Motor neuron (in vitro differentiated cells): ENCODE measurements around the gene VWA5B2. TPM values are rescaled to one million over a fixed set of nuclear protein-coding genes. Genes with fewer than 3 reads are reported as not detected.
A peak's percentile ranks its signal among the peaks of the same experiment; 100 is the strongest.

Source experiments
- ATAC-seq, 8 experiments: fragments of 200-7000 bp; cut with Tn5 transposase; replicated peaks in 6 of 8; 2 replicates each; pipeline ENCODE4 v1.8.0; 2021; ENCODE audit warnings: mild to moderate bottlenecking in 8 of 8, moderate library complexity in 8 of 8
- H3K27ac ChIP-seq, 2 donors: fragments of 250-450 bp; sonication (Bioruptor Pico); 2 replicates each; pipeline ENCODE4 v1.9.0; 2021; ENCODE audit warnings: antibody characterized with exemption in 2 of 2, mild to moderate bottlenecking in 2 of 2, moderate library complexity in 1 of 2
- H3K4me1 ChIP-seq, 2 donors: fragments of 250-450 bp; sonication (Bioruptor Pico); replicated peaks in 1 of 2; 2 replicates each; pipeline ENCODE4 v1.6.1; 2021; ENCODE audit warnings: antibody characterized with exemption in 2 of 2, mild to moderate bottlenecking in 2 of 2, moderate library complexity in 1 of 2
- H3K4me3 ChIP-seq, 5 donors: fragments of 250-450 bp; sonication (Bioruptor Pico); 2 replicates each; pipeline ENCODE4 v1.9.0; 2021; ENCODE audit warnings: antibody characterized with exemption in 5 of 5, mild to moderate bottlenecking in 5 of 5, moderate library complexity in 4 of 5
- WGBS, 10 experiments: fragments of 450-650 bp; shearing (Covaris generic); methylation state at CpG; one replicate each; pipeline ENCODE4 v1.0.0; 2022; 5-methylcytosine and 5-hydroxymethylcytosine counted together
- in situ Hi-C, 9 experiments: fragments of 400-800 bp; cut with MboI; loops; one replicate each; pipeline ENCODE4 v1.15.0; 2021; ENCODE audit warnings: low sequenced_read_pairs in 9 of 9, low pct_unique_long_range_greater_than_20kb in 2 of 9; ENCODE audit not compliant: unreplicated experiment in 9 of 9
- total RNA-seq, 8 experiments: library from RNA; unstranded; fragments of 300-600 nt; gene quantifications; 2 replicates each; pipeline versions ENCODE4 v1.2.3 to v1.2.4, GENCODE V29; 2022

Gene VWA5B2
- total RNA-seq, 8 experiments from 2014 or later: 0.36 to 3.3 (median 1.7) TPM

DNA sequence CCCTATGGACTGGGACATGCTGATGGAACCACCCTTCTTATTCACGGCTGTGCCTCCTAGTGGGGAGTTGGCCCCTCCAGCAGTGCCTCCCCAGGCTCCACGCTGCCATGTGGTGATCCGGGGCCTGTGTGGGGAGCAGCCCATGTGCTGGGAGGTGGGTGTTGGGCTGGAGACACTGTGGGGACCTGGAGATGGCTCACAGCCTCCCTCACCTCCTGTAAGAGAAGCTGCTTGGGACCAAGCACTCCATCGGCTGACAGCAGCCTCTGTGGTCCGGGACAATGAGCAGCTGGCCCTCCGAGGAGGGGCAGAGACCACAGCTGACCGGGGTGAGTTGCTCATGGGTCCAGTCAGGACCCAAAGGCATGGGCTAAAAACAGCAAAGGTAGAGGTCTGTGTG is 10.3 kb downstream of the VWA5B2 start:
- no peak overlapping the region for H3K4me3 ChIP-seq
- ATAC-seq: no peak
- H3K27ac ChIP-seq: no peak overlapping the region
- 0 to 82% (median 33%) methylated on average over 1 to 3 of the region's 7 CpGs; no CpG with 5 or more reads in 5 of the 10 experiments for WGBS, 10 experiments
- H3K4me1 ChIP-seq: no peaks in the 10 kb centered on the region
- in situ Hi-C loops: no loop called here

DNA sequence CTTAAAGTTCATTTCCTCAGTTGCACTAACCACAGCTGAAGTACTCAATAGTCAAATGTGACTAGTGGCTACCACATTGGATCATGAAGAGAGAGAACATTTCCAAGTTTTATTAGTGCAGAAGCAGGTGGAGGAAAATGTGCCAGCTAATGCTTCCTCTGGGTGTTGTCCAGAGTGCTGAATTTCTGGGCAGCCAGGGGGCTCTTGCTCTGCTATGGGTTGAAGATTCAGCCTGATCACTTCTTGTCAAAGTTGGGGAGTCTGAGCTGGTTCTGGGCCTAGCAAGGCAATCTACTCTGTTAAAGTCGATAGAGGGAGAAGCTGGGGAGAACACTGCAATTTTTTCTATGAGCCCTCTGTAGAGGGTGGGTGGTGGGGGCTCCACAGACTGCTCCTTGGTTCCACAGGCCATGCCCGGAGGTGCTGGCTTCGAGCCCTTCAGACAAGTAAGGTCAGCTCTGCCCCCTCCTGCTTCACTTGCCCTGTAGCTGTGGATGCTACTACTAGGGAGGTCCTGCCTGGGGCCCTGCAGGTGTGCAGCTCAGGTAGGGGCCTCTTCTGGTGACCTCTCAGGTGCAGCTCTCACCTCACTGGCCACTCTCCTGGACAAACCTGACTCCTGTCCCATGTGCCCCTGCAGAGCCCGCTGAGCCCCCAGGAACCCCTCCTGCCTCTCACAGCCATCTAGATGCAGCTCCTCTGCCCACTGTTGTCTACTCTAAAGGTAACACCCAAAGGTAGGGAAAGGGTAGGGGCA is 11.2 kb downstream of the VWA5B2 start:
- WGBS, 10 experiments: 40 to 80% (median 69%) methylated on average over 1 to 3 of the region's 4 CpGs; no CpG with 5 or more reads in 6 of the 10 experiments
- Histone ChIP-seq H3K4me1 (no peaks in the 10 kb centered on the region), H3K4me3 (no peak overlapping the region), H3K27ac (no peak overlapping the region)
- ATAC-seq: peak in 3 of 8 experiments; percentile 25 to 66 (median 48)
- in situ Hi-C loops: no loop called here

DNA sequence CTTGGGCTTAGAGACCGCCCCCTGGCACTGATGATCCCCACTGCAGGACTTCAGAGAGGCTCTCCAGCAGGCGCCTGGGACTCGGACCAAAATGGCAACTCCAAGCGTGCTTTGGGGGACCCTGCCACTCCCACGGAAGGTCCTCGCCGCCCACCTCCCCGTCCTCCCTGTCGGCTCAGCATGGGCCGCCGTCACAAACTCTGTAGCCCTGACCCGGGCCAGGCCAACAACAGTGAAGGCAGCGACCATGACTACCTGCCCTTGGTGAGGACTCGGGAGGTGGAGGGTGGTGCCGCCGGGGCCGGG is 11.7 kb downstream of the VWA5B2 start:
- Histone ChIP-seq H3K27ac (no peak overlapping the region), H3K4me1 (no peaks in the 10 kb centered on the region), H3K4me3 (no peak overlapping the region)
- WGBS, 10 experiments: 55% methylated on average over 5 of the region's 17 CpGs; no CpG with 5 or more reads in 9 of the 10 experiments
- in situ Hi-C loops: no loop called here
- peak in 3 of 8 experiments; percentile 2 to 8 (median 4) for ATAC-seq

DNA sequence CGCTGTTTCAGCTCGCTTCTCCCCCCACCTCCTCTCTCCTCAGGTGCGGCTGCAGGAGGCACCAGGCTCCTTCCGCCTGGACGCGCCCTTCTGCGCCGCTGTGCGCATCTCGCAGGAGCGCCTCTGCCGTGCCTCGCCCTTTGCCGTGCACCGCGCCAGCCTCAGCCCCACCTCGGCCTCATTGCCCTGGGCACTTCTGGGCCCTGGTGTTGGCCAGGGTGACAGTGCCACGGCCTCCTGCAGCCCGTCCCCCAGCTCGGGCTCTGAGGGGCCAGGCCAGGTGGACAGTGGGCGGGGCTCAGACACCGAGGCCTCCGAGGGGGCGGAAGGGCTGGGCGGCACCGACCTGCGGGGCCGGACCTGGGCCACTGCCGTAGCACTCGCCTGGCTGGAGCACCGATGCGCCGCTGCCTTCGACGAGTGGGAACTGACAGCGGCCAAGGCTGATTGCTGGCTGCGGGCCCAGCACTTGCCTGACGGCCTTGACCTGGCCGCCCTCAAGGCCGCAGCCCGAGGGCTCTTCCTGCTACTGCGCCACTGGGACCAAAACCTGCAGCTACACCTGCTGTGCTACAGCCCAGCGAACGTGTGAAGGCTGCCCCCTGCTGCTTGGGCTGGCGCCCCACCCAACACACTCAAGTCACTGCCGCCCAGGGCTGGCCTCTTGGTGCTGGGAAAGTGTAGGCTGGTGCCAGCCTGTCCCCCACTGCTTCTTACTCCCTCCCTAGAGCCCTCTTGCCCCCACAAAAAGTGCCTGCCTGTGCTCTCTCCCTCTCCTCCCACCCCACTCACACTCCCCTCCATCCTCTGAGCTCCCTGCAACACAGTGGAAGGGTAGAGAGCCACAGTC is 12.3 kb downstream of the VWA5B2 start:
- in situ Hi-C loops: no loop called here
- no peak overlapping the region for H3K4me3 ChIP-seq
- WGBS, 10 experiments: 36% methylated on average over 3 of the region's 46 CpGs; no CpG with 5 or more reads in 9 of the 10 experiments
- ATAC-seq: peak; percentile 65 to 80 (median 74)
- no peak overlapping the region for H3K27ac ChIP-seq
- no peaks in the 10 kb centered on the region for H3K4me1 ChIP-seq

DNA sequence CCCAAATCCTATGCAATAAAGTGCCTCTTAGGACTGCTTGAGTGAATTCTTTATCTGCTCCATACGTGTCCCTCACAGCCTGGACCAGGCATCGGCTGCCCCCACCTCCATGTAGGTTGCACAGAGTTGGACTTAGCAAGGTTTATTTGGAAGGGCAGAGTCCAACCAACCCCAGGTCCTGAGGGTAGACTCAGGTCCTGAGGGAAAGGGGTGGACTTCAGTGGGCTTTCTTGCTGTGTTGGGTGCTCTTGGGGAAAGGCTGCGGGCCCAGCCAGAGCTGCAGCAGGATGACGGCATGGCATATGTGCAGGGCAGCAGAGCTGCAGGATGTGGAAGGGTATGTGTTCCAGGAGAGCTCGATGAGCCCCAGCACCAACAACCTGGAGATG is 12.9 kb downstream of the VWA5B2 start:
- H3K4me1 ChIP-seq: no peaks in the 10 kb centered on the region
- in situ Hi-C loops: no loop called here
- no peak overlapping the region for H3K27ac ChIP-seq
- no peak overlapping the region for H3K4me3 ChIP-seq
- ATAC-seq: peak in 4 of 8 experiments; percentile 15 to 33 (median 24)
- WGBS, 10 experiments: 70 to 100% (median 92%) methylated on average over 1 to 5 of the region's 5 CpGs; no CpG with 5 or more reads in 5 of the 10 experiments

DNA sequence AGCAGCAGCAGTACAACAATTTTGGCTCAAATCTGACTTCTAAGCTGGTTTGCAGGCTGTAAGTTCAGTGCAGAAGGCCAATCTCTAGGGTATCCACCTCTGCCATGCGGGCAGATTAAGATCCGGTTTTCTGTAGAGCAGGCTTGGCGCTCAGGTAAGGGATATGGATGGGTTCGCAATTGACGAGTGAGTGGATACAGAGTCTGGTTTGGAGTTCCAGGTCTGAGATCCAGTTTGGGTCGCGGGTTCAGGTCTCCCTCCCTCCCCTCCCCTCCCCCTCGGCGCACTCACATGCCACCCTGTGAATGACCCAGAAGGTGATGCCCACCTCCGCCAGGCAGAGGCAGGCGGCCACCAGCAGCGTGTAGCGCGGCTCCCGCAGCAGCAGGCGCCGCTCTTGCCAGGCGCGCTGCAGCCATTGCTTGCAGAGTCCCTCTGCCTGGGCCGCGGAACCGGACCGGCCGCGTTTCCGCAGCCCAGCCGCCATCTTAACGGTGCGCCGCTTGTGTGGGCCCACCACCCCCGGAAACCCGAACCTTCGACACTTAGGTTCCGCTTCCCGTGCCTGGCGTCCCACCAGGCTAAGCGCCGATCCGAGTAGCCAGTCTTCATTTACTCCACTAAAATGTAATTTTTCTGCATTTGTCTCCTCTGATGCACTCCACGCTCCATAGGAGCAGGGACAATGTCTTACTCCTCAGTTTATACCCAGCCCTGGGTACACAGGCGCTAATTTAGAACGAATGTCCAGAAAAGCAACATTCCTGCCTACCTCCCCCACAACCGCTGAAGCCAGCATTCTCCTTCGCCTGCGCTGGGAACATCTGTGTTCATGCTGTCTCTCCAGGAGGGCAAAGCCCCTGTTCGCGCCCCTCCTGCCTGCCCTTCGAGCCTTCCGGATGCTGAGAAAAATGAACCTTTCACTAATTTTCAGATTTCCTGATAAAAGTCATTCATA is 19.3 kb downstream of the VWA5B2 start, which contains the start of gene ALG3:
ALG3 (minus strand) TSS at position 509 of the 958 bp plus-strand sequence; CDS start at position 487, 22 bp downstream.
- WGBS, 10 experiments: 0 to 3% (median 0%) methylated on average over 4 to 35 of the region's 49 CpGs; no CpG with 5 or more reads in 3 of the 10 experiments
- Histone ChIP-seq H3K4me3 (peak within 1 kb of the TSS; percentile 70 to 96 (median 80)), H3K4me1 (peaks cover 7 to 9% of the 10 kb centered on the region in 2 donors), H3K27ac (peak within 1 kb of the TSS; percentile 92 to 98)
- ATAC-seq: peak; percentile 33 to 61 (median 54)
- in situ Hi-C loops: no loop called here

DNA sequence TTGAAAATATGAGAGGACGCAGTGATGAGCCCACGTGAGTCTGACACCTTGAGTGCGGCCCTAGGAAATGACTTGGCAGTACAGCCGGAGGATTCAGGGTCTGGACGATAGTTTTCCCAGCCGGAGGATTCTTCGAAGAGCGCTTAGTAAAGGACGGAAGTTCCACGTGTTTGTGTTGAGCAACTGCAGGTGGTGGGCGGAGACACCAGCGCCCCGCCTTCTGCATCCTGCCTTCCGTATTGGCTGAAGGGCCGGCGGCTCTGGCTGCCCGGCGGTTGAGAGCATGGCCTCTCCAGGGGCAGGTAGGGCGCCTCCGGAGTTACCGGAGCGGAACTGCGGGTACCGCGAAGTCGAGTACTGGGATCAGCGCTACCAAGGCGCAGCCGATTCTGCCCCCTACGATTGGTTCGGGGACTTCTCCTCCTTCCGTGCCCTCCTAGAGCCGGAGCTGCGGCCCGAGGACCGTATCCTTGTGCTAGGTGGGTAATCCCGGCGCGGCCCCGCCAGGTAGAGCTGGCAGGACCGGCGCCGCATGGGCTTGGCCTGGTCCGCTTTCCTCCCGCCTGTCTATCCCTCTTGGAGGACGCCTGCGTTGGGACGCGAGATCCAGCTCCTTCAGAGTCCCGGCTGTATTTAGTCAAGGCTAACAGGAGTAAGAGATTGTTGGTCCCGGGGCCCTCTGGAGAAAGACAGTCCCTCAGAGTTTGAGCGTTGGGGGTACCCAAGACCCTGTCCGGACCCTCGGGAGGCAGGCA is 20.2 kb downstream of the VWA5B2 start, which contains the start of gene EEF1AKMT4:
EEF1AKMT4 (plus strand) TSS at position 261 of the 755 bp plus-strand sequence; CDS start at position 284, 23 bp downstream.
- Histone ChIP-seq H3K4me1 (peaks cover 7 to 9% of the 10 kb centered on the region in 2 donors), H3K27ac (peak within 1 kb of the TSS; percentile 92 to 98), H3K4me3 (peak within 1 kb of the TSS; percentile 70 to 96 (median 80))
- peak; percentile 89 to 95 (median 93) for ATAC-seq
- in situ Hi-C loops: loop anchor here in 4 of 9 experiments (25.0 kb wide), 2 partner anchors 337 to 362 kb away; partner anchors contain the start of gene PARL (in 3 of the 4)
- WGBS, 10 experiments: 0 to 7% (median 0%) methylated on average over 1 to 34 of the region's 54 CpGs; no CpG with 5 or more reads in 1 of the 10 experiments

DNA sequence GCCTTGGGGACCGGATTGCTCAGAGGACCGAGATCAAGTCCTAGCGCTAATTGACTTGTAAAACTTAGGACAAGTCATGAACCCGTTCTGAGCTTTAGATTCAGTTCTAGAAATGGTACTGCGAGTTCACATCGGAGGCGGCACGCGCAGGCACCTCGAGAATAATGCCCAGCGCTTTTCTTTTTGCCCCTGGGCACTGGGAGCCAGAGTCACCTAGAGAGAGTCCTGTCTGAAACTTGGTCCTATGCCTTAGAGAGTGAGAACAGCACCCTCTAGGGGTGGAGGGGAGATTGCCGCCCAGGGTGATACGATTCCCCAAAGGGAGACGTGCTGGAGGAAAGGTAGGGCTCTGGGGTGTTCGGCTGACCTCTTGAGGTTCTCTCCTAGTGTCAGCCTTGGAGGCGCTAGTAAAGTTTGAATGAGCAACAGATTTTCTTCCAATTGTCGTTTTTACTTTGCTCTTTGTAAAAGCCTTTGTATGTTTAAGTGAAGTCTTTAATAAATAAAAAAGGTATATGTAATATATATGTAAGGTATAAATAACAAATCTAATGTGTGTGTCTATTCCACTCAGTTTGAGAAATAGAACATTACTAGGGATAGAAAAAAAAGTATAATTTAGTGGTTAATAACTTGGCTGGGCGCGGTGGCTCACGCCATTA is 20.9 kb downstream of the VWA5B2 start:
- ATAC-seq: peak; percentile 36 to 52 (median 45)
- Histone ChIP-seq H3K4me1 (peaks cover 7 to 9% of the 10 kb centered on the region in 2 donors), H3K27ac (peak overlapping the region; percentile 77 to 98), H3K4me3 (peak overlapping the region; percentile 70 to 96 (median 80))
- 0 to 76% (median 30%) methylated on average over 2 to 12 of the region's 20 CpGs; no CpG with 5 or more reads in 2 of the 10 experiments for WGBS, 10 experiments
- in situ Hi-C loops: loop anchor here in 4 of 9 experiments (25.0 kb wide), 2 partner anchors 338 to 363 kb away; partner anchors contain the start of gene PARL (in 3 of the 4)

DNA sequence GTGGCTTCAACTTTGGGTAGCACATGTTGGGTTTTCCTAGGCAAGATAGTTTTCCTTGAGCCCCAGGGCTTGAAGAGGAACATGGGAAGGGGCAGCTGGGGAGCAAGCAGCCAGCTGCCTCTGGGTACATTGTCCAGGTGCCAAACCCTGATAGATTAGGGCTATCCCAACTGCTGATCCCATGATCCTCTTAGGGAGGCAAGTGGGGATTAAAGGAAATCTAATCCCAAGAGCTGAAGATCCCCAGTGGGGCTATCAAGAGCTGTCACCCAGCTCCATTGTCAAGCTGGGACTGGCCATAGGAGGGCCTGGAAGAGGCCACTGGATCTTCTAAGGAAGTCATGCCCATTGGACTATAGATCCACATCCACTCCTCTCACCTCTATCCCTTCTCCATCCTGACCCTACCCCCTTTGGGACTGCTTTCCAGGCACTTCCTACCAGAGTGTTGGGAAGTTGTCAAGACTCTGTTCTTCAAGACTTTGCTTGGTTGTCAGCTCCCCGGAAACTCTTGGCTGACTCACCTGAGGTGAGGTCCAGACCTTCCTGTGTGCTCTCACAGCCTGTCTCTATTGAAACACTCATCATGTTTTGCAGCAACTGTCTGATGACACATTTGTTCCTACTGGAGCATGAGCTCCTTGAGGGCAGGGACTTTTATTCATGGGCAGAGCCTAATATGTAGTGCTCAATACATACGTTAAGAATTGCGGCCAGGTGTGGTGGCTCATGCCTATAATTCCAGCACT is 26.1 kb downstream of the VWA5B2 start:
- Histone ChIP-seq H3K4me1 (peaks cover 0 to 3% of the 10 kb centered on the region in 2 donors), H3K27ac (no peak overlapping the region), H3K4me3 (no peak overlapping the region)
- WGBS, 10 experiments: 80 to 100% (median 100%) methylated on average over 1 to 3 of the region's 3 CpGs; no CpG with 5 or more reads in 7 of the 10 experiments
- in situ Hi-C loops: loop anchor here in 4 of 9 experiments (25.0 kb wide), 2 partner anchors 343 to 368 kb away; partner anchors contain the start of gene PARL (in 3 of the 4)
- no peak for ATAC-seq

DNA sequence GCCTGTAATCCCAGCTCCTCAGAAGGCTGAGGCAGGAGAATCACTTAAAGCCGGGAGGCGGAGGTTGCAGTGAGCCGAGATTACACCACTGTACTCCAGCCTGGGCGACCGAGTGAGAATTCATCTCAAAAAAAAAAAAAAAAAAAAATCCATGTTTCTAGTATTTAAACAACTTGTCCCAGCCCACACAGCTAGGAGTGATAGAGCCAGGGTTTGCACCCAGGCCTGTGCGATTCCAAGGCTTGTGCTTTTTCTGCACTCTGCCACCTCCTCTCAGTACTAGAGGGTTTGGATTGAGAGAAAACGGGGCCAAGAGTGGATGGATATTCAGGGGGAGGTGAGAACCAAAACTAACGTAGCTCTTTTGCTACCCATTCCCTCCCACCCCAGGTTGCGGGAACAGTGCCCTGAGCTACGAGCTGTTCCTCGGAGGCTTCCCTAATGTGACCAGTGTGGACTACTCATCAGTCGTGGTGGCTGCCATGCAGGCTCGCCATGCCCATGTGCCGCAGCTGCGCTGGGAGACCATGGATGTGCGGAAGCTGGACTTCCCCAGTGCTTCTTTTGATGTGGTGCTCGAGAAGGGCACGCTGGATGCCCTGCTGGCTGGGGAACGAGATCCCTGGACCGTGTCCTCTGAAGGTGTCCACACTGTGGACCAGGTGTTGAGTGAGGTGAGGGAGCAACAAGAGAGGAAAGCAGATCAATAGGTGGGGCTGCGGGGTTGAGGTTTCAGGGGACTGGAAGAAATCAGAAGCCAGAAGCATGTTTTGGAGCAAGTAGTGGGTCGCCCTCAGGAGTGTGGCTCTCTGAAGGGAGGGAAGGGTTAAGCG is 27.9 kb downstream of the VWA5B2 start:
- no peak overlapping the region for H3K27ac ChIP-seq
- no peak for ATAC-seq
- peaks cover 3% of the 10 kb centered on the region in 2 donors for H3K4me1 ChIP-seq
- WGBS, 10 experiments: 60 to 100% (median 84%) methylated on average over 1 to 14 of the region's 23 CpGs; no CpG with 5 or more reads in 2 of the 10 experiments
- H3K4me3 ChIP-seq: no peak overlapping the region
- in situ Hi-C loops: loop anchor here in 4 of 9 experiments (25.0 kb wide), 2 partner anchors 345 to 370 kb away; partner anchors contain the start of gene PARL (in 3 of the 4)
